Prostate gland (tissue), 2 donors: Measurements from ENCODE around the gene HIBCH. TPM values are rescaled to one million over a fixed set of nuclear protein-coding genes. Genes with fewer than 3 reads are reported as not detected.

Experiments used
- DNase-seq: peaks from one replicate; pipeline ENCODE4 v3.0.0-alpha.2; 2019; ENCODE audit warnings: low spot score
- H3K27ac ChIP-seq, 2 donors: fragments of 200-600 bp; sonication (generic); 2 replicates each; pipeline ENCODE4 v1.5.1; 2017 to 2019
- H3K27me3 ChIP-seq: fragments of 200-600 bp; sonication (generic); replicated peaks from 2 replicates; pipeline ENCODE4 v1.5.1; 2019; ENCODE audit not compliant: insufficient read depth
- H3K36me3 ChIP-seq, 2 donors: fragments of 200-600 bp; sonication (generic); 1 replicate in 1 of 2; 2 replicates in 1 of 2; pipeline versions ENCODE4 v1.5.1 to v1.8.1; 2017 to 2019
- H3K4me1 ChIP-seq: fragments of 200-600 bp; sonication (generic); replicated peaks from 2 replicates; pipeline ENCODE4 v1.5.1; 2019
- H3K4me3 ChIP-seq, 2 donors: fragments of 200-600 bp; sonication (generic); 2 replicates each; pipeline ENCODE4 v1.5.1; 2017 to 2019
- H3K9me3 ChIP-seq: fragments of 200-600 bp; sonication (generic); 2 replicates; pipeline ENCODE4 v1.5.1; 2017
- POLR2A ChIP-seq: fragments of 450-650 bp; IDR thresholded peaks from one replicate; pipeline ENCODE4 v1.6.1; 2016; ENCODE audit warnings: antibody characterized with exemption, mild to moderate bottlenecking
- POLR2AphosphoS5 ChIP-seq: sonication (generic); formaldehyde crosslinking; IDR thresholded peaks from one replicate; pipeline ENCODE4 v1.6.1; 2017; ENCODE audit warnings: antibody characterized with exemption
- WGBS: methylation state at CpG from one replicate; pipeline ENCODE4 v1.1.5; 2018; 5-methylcytosine and 5-hydroxymethylcytosine counted together
- intact Hi-C: fragments of 100-400 bp; cut with DNase I; formaldehyde crosslinking; loops from one replicate; pipeline ENCODE4 v1.14.2; 2022
- total RNA-seq, 2 donors: library from RNA; depleted of rRNA; stranded (reverse); fragments of >200 nt; gene quantifications; one replicate each; pipeline ENCODE4 v1.1.0, GENCODE V29; 2016
- TF ChIP-seq, protein P1 (sequence below), 4 experiments: fragments of 200-600 bp in 2 of 4; fragments of 450-650 bp in 2 of 4; sonication (generic) in 2 of 4; IDR thresholded peaks; 1 replicate in 3 of 4; 2 replicates in 1 of 4; pipeline ENCODE4 v1.5.1; 2016 to 2019; ENCODE audit warnings: antibody characterized with exemption in 4 of 4, mild to moderate bottlenecking in 2 of 4, moderate library complexity in 2 of 4

The HIBCH gene
- total RNA-seq, 2 donors from 2014 or later = 25.3 to 27.8 TPM

DNA sequence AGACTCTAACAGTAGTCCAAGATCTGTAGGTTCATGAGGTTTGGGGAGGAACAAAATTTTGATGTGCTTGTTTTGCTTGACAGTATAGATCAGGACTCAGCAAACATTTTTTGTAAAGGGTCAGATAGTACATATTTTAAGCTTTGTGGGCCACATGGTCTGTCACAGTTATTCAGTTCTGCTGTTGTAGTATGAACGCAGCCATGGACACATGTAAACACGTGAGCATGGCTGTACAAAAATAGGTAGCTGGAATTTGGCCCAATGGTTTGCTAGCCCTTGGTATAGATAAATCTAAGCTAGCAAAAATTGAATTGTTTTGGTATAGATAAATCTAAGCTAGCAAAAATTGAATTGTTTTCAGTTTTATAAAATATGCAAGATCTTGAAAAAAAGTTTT, 120.5 kb downstream of the HIBCH start:
- H3K9me3 ChIP-seq = no peaks in the 10 kb centered on the region
- H3K4me3 ChIP-seq = no peak overlapping the region
- no peaks in the 10 kb centered on the region for H3K36me3 ChIP-seq
- intact Hi-C loops = no loop called here
- TF ChIP-seq POLR2AphosphoS5 = no peak
- TF ChIP-seq POLR2A = no peak
- TF ChIP-seq, protein P1, sequence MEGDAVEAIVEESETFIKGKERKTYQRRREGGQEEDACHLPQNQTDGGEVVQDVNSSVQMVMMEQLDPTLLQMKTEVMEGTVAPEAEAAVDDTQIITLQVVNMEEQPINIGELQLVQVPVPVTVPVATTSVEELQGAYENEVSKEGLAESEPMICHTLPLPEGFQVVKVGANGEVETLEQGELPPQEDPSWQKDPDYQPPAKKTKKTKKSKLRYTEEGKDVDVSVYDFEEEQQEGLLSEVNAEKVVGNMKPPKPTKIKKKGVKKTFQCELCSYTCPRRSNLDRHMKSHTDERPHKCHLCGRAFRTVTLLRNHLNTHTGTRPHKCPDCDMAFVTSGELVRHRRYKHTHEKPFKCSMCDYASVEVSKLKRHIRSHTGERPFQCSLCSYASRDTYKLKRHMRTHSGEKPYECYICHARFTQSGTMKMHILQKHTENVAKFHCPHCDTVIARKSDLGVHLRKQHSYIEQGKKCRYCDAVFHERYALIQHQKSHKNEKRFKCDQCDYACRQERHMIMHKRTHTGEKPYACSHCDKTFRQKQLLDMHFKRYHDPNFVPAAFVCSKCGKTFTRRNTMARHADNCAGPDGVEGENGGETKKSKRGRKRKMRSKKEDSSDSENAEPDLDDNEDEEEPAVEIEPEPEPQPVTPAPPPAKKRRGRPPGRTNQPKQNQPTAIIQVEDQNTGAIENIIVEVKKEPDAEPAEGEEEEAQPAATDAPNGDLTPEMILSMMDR (IDR thresholded peaks at IDR 0.05) = no peak
- 97% methylated on average over 2 of the region's 2 CpGs for whole genome bisulfite sequencing
- H3K4me1 ChIP-seq = no peaks in the 10 kb centered on the region
- no peak overlapping the region for H3K27ac ChIP-seq
- no peak for DNase-seq
- H3K27me3 ChIP-seq = no peaks in the 10 kb centered on the region

DNA sequence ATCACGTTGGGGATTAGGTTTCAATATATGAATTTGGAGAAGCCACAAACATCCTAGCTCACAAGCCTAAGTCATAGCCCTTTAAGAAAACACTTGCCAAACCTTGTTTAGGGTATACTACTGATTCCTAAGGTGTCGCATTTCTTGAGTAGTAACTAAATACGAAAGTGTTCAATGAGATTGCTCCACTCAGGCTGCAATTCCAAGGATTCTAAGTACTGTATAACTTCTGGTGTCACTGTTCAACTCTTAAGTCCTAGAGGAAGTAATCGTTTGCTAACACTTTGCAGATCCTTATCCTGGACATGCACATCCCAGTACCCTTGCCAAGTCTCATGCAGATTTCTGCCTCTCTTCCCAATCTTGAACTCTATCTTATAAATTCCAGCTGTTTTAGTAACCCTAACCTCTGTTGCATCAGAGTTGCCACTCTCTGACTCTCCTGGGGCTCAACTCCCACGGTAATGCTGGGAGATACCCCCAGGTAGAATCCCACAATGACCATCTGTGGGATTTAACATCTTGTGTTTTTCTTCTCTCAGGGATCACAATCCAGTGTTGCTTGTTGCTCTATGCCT, 122.4 kb downstream of the HIBCH start:
- intact Hi-C loops = no loop called here
- H3K4me3 ChIP-seq = no peak overlapping the region
- no peaks in the 10 kb centered on the region for H3K4me1 ChIP-seq
- H3K27ac ChIP-seq = no peak overlapping the region
- DNase-seq = no peak
- WGBS = 58% methylated on average over 5 of the region's 5 CpGs
- H3K36me3 ChIP-seq = no peaks in the 10 kb centered on the region
- H3K27me3 ChIP-seq = no peaks in the 10 kb centered on the region
- TF ChIP-seq, protein P1 (IDR thresholded peaks at IDR 0.05) = no peak
- TF ChIP-seq POLR2AphosphoS5 (no peak), POLR2A (no peak)
- no peaks in the 10 kb centered on the region for H3K9me3 ChIP-seq

DNA sequence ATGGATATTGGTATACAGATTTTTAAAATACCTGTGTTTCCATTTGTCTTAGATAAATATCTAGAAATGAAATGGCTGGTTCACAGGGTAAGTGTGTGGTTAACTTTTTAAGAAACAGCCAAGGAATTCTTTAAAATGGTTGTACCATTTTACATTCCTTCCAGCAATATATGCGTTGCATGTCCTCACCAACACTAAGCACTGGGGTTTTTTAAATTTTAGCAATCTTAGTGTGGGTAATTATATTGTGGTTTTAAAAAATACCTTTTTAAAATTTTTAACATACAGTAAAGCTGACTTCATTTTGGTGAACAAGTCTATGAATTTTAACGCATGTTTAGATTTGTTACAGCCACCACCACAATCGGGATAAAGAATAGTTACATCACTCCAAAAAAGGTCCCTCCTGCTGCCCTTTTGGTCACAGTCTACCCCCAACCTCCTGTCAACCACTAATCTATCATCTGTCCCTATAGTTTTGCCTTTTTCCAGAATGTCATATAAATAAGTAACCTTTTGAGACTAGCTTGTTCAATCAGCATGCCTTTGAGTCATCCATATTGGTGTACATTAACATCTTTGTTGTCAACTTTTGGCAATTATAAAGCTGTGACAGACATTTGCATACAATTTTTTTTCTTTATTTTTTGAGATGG, 129.0 kb downstream of the HIBCH start:
- Histone ChIP-seq H3K4me3 (no peak overlapping the region), H3K4me1 (no peaks in the 10 kb centered on the region), H3K27ac (no peak overlapping the region), H3K27me3 (no peaks in the 10 kb centered on the region), H3K36me3 (no peaks in the 10 kb centered on the region), H3K9me3 (no peaks in the 10 kb centered on the region)
- intact Hi-C loops = no loop called here
- no peak for DNase-seq
- TF ChIP-seq POLR2AphosphoS5 = no peak
- TF ChIP-seq, protein P1 (IDR thresholded peaks at IDR 0.05) = no peak
- no peak for TF ChIP-seq POLR2A
- 95% methylated on average over 3 of the region's 3 CpGs for WGBS

DNA sequence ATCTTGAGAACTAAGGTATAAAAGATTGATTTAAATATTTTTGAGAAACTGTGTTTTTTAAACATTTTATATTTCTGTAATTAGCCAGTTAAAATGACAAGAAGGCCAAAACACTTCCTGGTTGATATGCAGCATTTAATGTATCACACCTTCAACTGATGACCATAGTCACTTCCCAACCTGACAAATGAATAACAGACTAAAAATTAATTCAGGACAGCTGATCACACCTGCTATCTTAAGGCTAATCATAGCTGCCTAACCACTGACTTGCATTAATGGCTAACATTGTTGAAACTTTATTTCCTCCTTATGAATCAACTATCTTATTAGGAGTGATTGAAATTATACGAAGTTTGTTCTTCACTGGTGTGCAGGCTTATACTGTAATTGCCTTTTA, 131.3 kb downstream of the HIBCH start:
- intact Hi-C loops = loop anchor here (10.0 kb wide), 1 partner anchor 383 kb away; no protein-coding TSS in a partner anchor
- TF ChIP-seq POLR2A = no peak
- TF ChIP-seq, protein P1 (IDR thresholded peaks at IDR 0.05) = no peak
- no peak for TF ChIP-seq POLR2AphosphoS5

DNA sequence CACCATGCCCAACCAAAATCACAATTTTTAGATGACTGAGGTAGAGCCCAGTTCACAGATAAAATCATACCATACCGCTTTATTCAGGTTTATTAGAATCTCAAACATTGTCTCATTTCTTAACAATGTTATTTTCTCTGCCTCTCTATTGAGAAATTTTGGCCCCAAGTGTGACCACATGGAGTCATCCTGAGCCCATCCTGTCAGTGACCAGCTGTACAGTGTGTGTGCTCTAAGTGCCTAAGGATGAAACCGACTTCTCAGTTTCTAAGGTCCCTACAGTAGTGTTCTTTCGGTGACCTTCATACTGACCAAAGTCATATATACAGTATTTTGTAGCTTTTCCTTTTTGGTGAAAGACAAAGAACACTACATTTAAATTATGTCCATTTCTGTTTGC, 133.4 kb downstream of the HIBCH start:
- Histone ChIP-seq H3K4me3 (no peak overlapping the region), H3K36me3 (no peaks in the 10 kb centered on the region), H3K27ac (no peak overlapping the region), H3K4me1 (no peaks in the 10 kb centered on the region), H3K27me3 (no peaks in the 10 kb centered on the region), H3K9me3 (no peaks in the 10 kb centered on the region)
- intact Hi-C loops = loop anchor here (10.0 kb wide), 1 partner anchor 381 kb away; no protein-coding TSS in a partner anchor
- no peak for TF ChIP-seq POLR2A
- TF ChIP-seq, protein P1 (IDR thresholded peaks at IDR 0.05) = no peak
- no peak for TF ChIP-seq POLR2AphosphoS5
- DNase-seq = no peak
- WGBS = 82% methylated on average over 3 of the region's 3 CpGs

More for the DNA sequence above, 131.3 kb downstream of the HIBCH start:
- WGBS = 56% methylated on average over 1 of the region's 1 CpG
- Histone ChIP-seq H3K36me3 (no peaks in the 10 kb centered on the region), H3K4me3 (no peak overlapping the region), H3K9me3 (no peaks in the 10 kb centered on the region), H3K27me3 (no peaks in the 10 kb centered on the region), H3K27ac (no peak overlapping the region), H3K4me1 (no peaks in the 10 kb centered on the region)
- no peak for DNase-seq
